ENCODE measurements around the gene OLFML3. TPM values are rescaled to one million over a fixed set of nuclear protein-coding genes. Genes with fewer than 3 reads are reported as not detected.

The OLFML3 gene
- total and polyA plus RNA-seq, 2 of the 13 experiments (the other 11 are each of a cell fraction or from before 2014, with no cell fraction given): 2.0 to 5.1 TPM

GRCh38 chr1:113949007-113949406 is 30.3 kb upstream of the OLFML3 start:
- FAIRE-seq (no peak), DNase-seq (ENCODE audit: low spot score) (no peak), ATAC-seq (no peak; the same call in 2 of the 3 replicates)
- no peaks in the 10 kb centered on the region for H3K9me3 ChIP-seq (ENCODE audit: low read length)
- BruUV-seq (replicated peaks): no TSS peak
- H3K27ac ChIP-seq (ENCODE audit: extremely low read length, insufficient read depth, low read length): peak overlapping the region; percentile 62
- no peak for TF ChIP-seq ZBED4 (CRISPR knock-in tag; IDR thresholded peaks at IDR 0.05; ENCODE audit: borderline replicate concordance)
- 0 out of 2 replicates have a peak, but pooled peaks have one; percentile 6 for TF ChIP-seq ZMYM2 (CRISPR knock-in tag; IDR thresholded peaks at IDR 0.05)
- 0 out of 2 replicates have a peak, but pooled peaks have one; percentile 24 for TF ChIP-seq RXRA (CRISPR knock-in tag; IDR thresholded peaks at IDR 0.05)
- peak; percentile 78 for TF ChIP-seq ZBTB33 (CRISPR knock-in tag; IDR thresholded peaks at IDR 0.05)
- TF ChIP-seq CTCF (CRISPR knock-in tag; IDR thresholded peaks at IDR 0.05): peak; percentile 7; the same call in 1 of the 2 replicates
- TF ChIP-seq LCORL (IDR thresholded peaks at IDR 0.05): peak; percentile 78
- no peak for TF ChIP-seq LCORL (CRISPR knock-in tag; IDR thresholded peaks at IDR 0.05)
- TF ChIP-seq SMC3 (IDR thresholded peaks at IDR 0.05; ENCODE audit: low read length): peak; percentile 30; the same call in 1 of the 2 replicates
- TF ChIP-seq ZBTB38 (CRISPR knock-in tag; IDR thresholded peaks at IDR 0.05): peak; percentile 42; the same call in 1 of the 2 replicates
- no peak for TF ChIP-seq ZNF331 (CRISPR knock-in tag; IDR thresholded peaks at IDR 0.05)
- no peak for TF ChIP-seq ASH2L (IDR thresholded peaks at IDR 0.05; ENCODE audit: insufficient read length, low read depth, low read length)
- ChIA-PET POLR2A (interaction anchor here (4.9 kb wide), 1 partner anchor 19 kb away, joined by 37 read pairs; the partner anchor contains the start of gene HIPK1), CTCF (ENCODE audit: low intra/inter-chr PET ratio, low total read pairs) (no interaction called here)
- H2AFZ ChIP-seq (ENCODE audit: low read length): no peak overlapping the region
- 91% methylated on average over 5 of the region's 5 CpGs for WGBS (ENCODE audit: low lambda C conversion rate)
- in situ Hi-C loops (cut with HindIII; ENCODE audit: extremely low pct_ligation_motif_present, low pct_unique_long_range_greater_than_20kb) (no loop called here), intact Hi-C loops (cut with micrococcal nuclease; ENCODE audit: unreplicated experiment) (loop anchor here (1.0 to 5.0 kb wide), 3 partner anchors 18 to 112 kb away; partner anchors contain the start of gene DCLRE1B)
- H3K27me3 ChIP-seq (ENCODE audit: control insufficient read depth in 1 of 2, insufficient read depth in 2 of 2, low read length in 2 of 2): no peaks in the 10 kb centered on the region
- peaks cover 8% of the 10 kb centered on the region; the same call in 1 of the 2 replicates for H4K20me1 ChIP-seq (ENCODE audit: insufficient read depth, low read length)
- no peak overlapping the region for H3K4me3 ChIP-seq (replicated peaks in 1 of 3; ENCODE audit: insufficient read depth in 1 of 3, low read depth in 2 of 3, low read length in 3 of 3)
- H3K4me1 ChIP-seq (ENCODE audit: insufficient read depth, low read length): peaks cover 58% of the 10 kb centered on the region
- no peak overlapping the region for H3K4me2 ChIP-seq (ENCODE audit: low read depth, low read length)
- H3K79me2 ChIP-seq (ENCODE audit: insufficient read depth, low read length): peaks cover 61% of the 10 kb centered on the region
- peaks cover 2 to 7% of the 10 kb centered on the region in 2 experiments; a peak in 2 of 5 replicates for H3K36me3 ChIP-seq (replicated peaks in 1 of 2; ENCODE audit: control insufficient read depth in 1 of 2, insufficient read depth in 2 of 2, low read length in 2 of 2)
- no peak overlapping the region for H3K9ac ChIP-seq (ENCODE audit: insufficient read depth, low read depth, low read length)

Measured in HepG2 (cell line).